ENCODE measurements around the gene DNAJB13. TPM values are rescaled to one million over a fixed set of nuclear protein-coding genes. Genes with fewer than 3 reads are reported as not detected.

The DNAJB13 gene
- total RNA-seq, 1 donor from 2014 or later, result not detected

DNA sequence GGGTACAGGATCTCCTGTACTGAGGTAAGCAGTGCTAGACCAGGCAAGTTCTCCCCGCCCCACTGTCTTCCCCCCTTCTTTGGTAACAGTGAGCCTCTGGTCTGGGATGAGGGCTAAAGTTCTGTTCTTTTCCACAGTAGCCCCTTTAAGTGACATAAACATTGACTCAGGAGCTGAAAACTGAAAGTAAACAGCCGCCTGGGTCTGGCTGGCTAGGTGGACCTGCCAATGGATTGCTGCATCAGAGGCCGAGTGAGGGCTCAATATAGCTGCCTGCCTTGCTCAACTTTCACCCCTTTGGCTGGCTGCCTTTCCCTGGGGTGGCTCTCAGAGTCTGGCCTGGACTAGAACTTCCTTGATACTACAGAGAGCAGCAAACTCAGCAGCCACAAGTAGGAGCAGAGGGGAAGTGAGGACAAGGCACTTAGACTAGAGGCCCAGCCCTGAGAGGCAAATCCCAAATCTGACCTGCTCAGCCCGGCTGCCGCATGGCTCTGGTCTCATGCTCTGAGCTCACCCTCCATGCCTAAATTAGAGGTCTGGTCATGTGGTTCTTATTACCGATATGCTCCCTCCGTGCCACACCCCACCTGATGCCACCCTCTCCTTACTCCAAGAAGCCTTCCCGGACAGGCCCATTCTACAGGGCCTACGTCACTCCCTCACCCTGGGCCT, 67.6 kb downstream of the DNAJB13 start:
- DNase-seq, result peak; percentile 45

DNA sequence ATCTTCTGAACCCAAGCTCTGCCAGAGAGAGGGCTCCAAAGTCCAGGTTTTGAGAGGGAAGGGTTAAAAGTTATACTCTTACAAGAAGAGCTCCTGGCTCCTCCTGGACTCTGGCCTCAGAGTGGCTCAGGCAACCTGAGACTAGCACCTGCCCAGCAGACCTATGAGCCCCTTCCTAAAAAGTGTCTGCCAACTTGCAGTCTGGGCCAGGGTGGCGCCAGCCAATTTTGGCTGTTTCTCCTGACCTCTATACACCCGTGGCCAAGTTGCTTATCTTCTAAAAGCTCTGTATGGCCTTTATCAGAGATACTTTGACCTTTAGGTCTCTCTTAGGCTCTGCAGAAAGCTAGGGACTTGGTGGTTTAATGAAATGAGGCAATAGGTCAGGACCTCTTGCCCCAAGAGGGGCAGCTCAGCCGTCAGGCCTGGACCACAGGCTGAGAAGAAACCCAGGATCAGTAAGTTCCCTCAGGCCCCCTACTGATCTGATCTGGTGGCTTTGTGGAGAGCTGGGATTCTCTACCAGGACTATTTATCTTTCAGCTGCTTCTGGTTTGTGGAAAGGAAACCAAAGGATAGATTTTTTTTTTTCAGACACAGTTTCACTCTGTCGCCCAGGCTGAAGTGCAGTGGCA, 68.4 kb downstream of the DNAJB13 start:
- no peak for DNase-seq

DNA sequence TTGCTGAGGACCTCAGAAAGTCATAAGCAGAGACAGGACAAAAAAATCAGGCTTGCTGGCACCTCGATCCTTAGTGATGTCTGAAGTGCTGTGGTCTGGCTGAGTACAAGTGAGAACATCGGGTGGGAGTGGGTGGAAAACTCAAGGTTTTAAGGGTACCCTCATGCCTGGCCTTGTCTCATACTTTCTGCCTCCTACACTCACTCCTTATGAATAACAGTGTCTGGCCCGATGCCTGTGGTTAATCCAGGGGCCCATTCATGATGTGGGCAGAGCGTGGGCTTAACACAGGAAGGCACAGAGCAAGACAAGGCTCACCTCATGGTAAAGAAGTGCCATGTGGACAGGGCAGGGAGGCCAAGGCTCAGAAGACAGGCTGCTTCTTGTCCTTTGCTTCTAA, 69.0 kb downstream of the DNAJB13 start:
- no peak for DNase-seq

Other genes starting within 250 kb of the DNAJB13 start
- gene RAB6A, start 190.0 kb upstream of the DNAJB13 start, total RNA-seq, result 82.4 TPM
- 30.6 TPM for gene MRPL48, start 163.2 kb upstream of the DNAJB13 start, total RNA-seq
- 27.0 TPM for gene COA4, start 74.2 kb upstream of the DNAJB13 start, total RNA-seq
- gene PAAF1, start 74.0 kb upstream of the DNAJB13 start, total RNA-seq, result 14.3 TPM
- gene UCP2, start 31.8 kb downstream of the DNAJB13 start, total RNA-seq, result 22.9 TPM
- 0.39 TPM for gene UCP3, start 58.1 kb downstream of the DNAJB13 start, total RNA-seq
- gene C2CD3, start 220.0 kb downstream of the DNAJB13 start, total RNA-seq, result 16.2 TPM
- 28.3 TPM for gene PPME1, start 220.3 kb downstream of the DNAJB13 start, total RNA-seq